ENCODE results near the gene NRF1. TPM values are rescaled to one million over a fixed set of nuclear protein-coding genes. Genes with fewer than 3 reads are reported as not detected.

The NRF1 gene
- total and polyA plus RNA-seq, 2 of the 8 experiments (the other 6 are each of a cell fraction or from before 2014, with no cell fraction given): 18.2 to 21.4 TPM

DNA sequence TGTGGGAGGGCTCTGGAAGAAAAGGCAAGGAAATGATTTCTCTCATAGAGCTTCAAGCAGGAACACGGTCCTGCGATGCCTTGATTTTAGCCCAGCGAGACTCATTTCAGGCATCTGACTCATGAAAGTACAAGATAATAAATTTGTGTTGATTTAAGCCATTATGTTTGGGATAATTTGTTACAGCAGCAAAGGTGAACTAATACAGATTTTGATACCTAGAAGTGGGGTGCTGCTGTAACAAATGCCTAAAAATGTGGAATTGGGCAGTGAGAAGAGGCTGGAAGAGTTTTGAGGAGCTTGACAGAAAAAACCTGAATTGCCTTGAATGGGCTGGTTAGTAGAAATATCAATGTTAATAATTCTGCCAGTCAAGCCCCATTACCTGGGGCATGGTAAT, 44.1 kb upstream of the NRF1 start:
- H3K9me3 ChIP-seq (ENCODE audit: insufficient read depth in 2 of 2, low read depth in 1 of 2, low read length in 1 of 2): peaks cover 0 to 3% of the 10 kb centered on the region in 2 experiments; a peak in 1 of 4 replicates
- no peak overlapping the region for H3K4me3 ChIP-seq (ENCODE audit: extremely low read depth in 1 of 4, insufficient read depth in 2 of 4, low read depth in 3 of 4, low read length in 4 of 4)
- no peak overlapping the region for H3K14ac ChIP-seq (ENCODE audit: insufficient read length)
- no peak overlapping the region for H2BK15ac ChIP-seq (ENCODE audit: low read length)
- H3K79me2 ChIP-seq (ENCODE audit: control insufficient read depth in 1 of 2, insufficient read depth in 2 of 2, low read length in 2 of 2): no peaks in the 10 kb centered on the region
- H3K4me1 ChIP-seq (replicated peaks in 1 of 4; ENCODE audit: control insufficient read depth in 3 of 4, insufficient read depth in 4 of 4, low read length in 3 of 4): no peaks in the 10 kb centered on the region
- no peak overlapping the region for H3K9ac ChIP-seq (replicated peaks in 1 of 4; ENCODE audit: extremely low read depth in 1 of 4, low read depth in 3 of 4, low read length in 3 of 4)
- FAIRE-seq: no peak
- no peak overlapping the region for H2BK120ac ChIP-seq (replicated peaks; ENCODE audit: low read depth, low read length)
- ChIA-PET CTCF (ENCODE audit: partially characterized antibody) (interaction anchor here (1.0 kb wide), 2 partner anchors 40 to 96 kb away, joined by 3 read pairs; no protein-coding TSS in a partner anchor), POLR2A (ENCODE audit: partially characterized antibody) (no interaction called here)
- H3K36me3 ChIP-seq (ENCODE audit: control insufficient read depth in 2 of 4, insufficient read depth in 4 of 4, low read length in 3 of 4): no peaks in the 10 kb centered on the region
- WGBS, 2 experiments (ENCODE audit: extremely low coverage in 1 of 2, insufficient coverage in 1 of 2, insufficient read length in 1 of 2, insufficient replicate concordance in 2 of 2, low coverage in 1 of 2, low lambda C conversion rate in 2 of 2, missing lambda C conversion rate in 1 of 2): 96% methylated on average over 3 of the region's 3 CpGs; no CpG with 5 or more reads in 1 of the 2 experiments
- H3K23ac ChIP-seq (ENCODE audit: insufficient read length): no peak overlapping the region
- no peak overlapping the region for H2BK5ac ChIP-seq (ENCODE audit: low read depth, low read length)
- no peak for DNase-seq (ENCODE audit: low read depth in 1 of 2, low spot score in 2 of 2)
- H3K27me3 ChIP-seq (replicated peaks in 1 of 4; ENCODE audit: control insufficient read depth in 3 of 4, extremely low read depth in 1 of 4, insufficient read depth in 3 of 4, low read length in 3 of 4): no peaks in the 10 kb centered on the region
- no peaks in the 10 kb centered on the region for H3K79me1 ChIP-seq (ENCODE audit: low read depth, low read length)
- no peak overlapping the region for H3K27ac ChIP-seq (ENCODE audit: low read depth, low read length)
- H2BK20ac ChIP-seq (ENCODE audit: low read length): no peak overlapping the region
- H2AK5ac ChIP-seq (ENCODE audit: low read depth, low read length): no peak overlapping the region
- H3K23me2 ChIP-seq (ENCODE audit: low read depth, low read length): no peaks in the 10 kb centered on the region; the same call in 1 of the 2 replicates
- no peak overlapping the region for H3K18ac ChIP-seq (ENCODE audit: extremely low read depth, low read length)
- TF ChIP-seq ASH2L (IDR thresholded peaks at IDR 0.05; ENCODE audit: low read length) (no peak), GABPA (IDR thresholded peaks at IDR 0.05; ENCODE audit: borderline replicate concordance, insufficient read depth, low read length) (no peak), BCL11A (IDR thresholded peaks at IDR 0.05; ENCODE audit: low read depth in 2 of 2, low read length in 2 of 2) (no peak), BRCA1 (IDR thresholded peaks at IDR 0.05; ENCODE audit: low read depth, low read length) (no peak), RBBP5 (IDR thresholded peaks at IDR 0.05; ENCODE audit: borderline replicate concordance, low read depth, low read length) (no peak), CHD2 (IDR thresholded peaks at IDR 0.05; ENCODE audit: low read length) (no peak), RNF2 (IDR thresholded peaks at IDR 0.05; ENCODE audit: borderline replicate concordance, low read depth, low read length, missing control alignments, poor library complexity, severe bottlenecking) (no peak), RFX5 (IDR thresholded peaks at IDR 0.05; ENCODE audit: borderline replicate concordance, low read depth, low read length) (no peak), GTF2F1 (IDR thresholded peaks at IDR 0.05; ENCODE audit: borderline replicate concordance, low read depth, low read length) (no peak), FOSL1 (IDR thresholded peaks at IDR 0.05; ENCODE audit: insufficient read depth, low read depth, low read length) (no peak), EZH2 (IDR thresholded peaks at IDR 0.05; ENCODE audit: low read depth, low read length, severe bottlenecking) (no peak)
- TF ChIP-seq, protein P1, sequence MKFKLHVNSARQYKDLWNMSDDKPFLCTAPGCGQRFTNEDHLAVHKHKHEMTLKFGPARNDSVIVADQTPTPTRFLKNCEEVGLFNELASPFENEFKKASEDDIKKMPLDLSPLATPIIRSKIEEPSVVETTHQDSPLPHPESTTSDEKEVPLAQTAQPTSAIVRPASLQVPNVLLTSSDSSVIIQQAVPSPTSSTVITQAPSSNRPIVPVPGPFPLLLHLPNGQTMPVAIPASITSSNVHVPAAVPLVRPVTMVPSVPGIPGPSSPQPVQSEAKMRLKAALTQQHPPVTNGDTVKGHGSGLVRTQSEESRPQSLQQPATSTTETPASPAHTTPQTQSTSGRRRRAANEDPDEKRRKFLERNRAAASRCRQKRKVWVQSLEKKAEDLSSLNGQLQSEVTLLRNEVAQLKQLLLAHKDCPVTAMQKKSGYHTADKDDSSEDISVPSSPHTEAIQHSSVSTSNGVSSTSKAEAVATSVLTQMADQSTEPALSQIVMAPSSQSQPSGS (IDR thresholded peaks at IDR 0.05; ENCODE audit: low read length): no peak
- H4K91ac ChIP-seq (replicated peaks; ENCODE audit: insufficient read length, low read length): no peak overlapping the region
- no peak overlapping the region for H3K56ac ChIP-seq (replicated peaks; ENCODE audit: insufficient read length, low read depth, low read length)
- no peaks in the 10 kb centered on the region for H4K20me1 ChIP-seq (replicated peaks in 1 of 2; ENCODE audit: control insufficient read depth in 1 of 2, insufficient read depth in 2 of 2, low read length in 2 of 2)
- H2BK12ac ChIP-seq (ENCODE audit: low read depth, low read length): no peak overlapping the region
- no peak overlapping the region for H4K8ac ChIP-seq (ENCODE audit: extremely low read depth, insufficient read depth, low read length)
- H2AFZ ChIP-seq (ENCODE audit: low read length): no peak overlapping the region
- no peak overlapping the region for H3K4me2 ChIP-seq (ENCODE audit: insufficient read depth in 1 of 2, low read depth in 2 of 2, low read length in 2 of 2)
- no peak overlapping the region for H4K5ac ChIP-seq (ENCODE audit: insufficient read length, low read depth, low read length)
- H3K4ac ChIP-seq (replicated peaks; ENCODE audit: insufficient read length, low read depth, low read length): no peak overlapping the region
